Spleen (tissue), 11 donors: ENCODE measurements around the gene MRPS11. TPM values are rescaled to one million over a fixed set of nuclear protein-coding genes. Genes with fewer than 3 reads are reported as not detected.
"Not testable (repeated sequence)": the region's sequence is repeated elsewhere in the genome, so short reads cannot be mapped to it uniquely, and the experiment has no call there.

Experiments
- DNase-seq: peaks from one replicate; pipeline ENCODE4 v3.0.0-alpha.2; 2020
- H3K27ac ChIP-seq, 8 donors: fragments of 200-600 bp; sonication (generic) in 7 of 8; 1 replicate in 4 of 8; 2 replicates in 4 of 8; pipeline versions ENCODE4 v1.5.0 to v1.8.0; 2016 to 2021; ENCODE audit warnings: inconsistent platforms in 4 of 8, mild to moderate bottlenecking in 4 of 8, moderate library complexity in 1 of 8
- H3K27me3 ChIP-seq, 7 donors: fragments of 200-600 bp; sonication (generic) in 6 of 7; replicated peaks in 1 of 7; 1 replicate in 4 of 7; 2 replicates in 3 of 7; pipeline versions ENCODE4 v1.5.0 to v1.8.0; 2016 to 2021; ENCODE audit warnings: inconsistent platforms in 3 of 7, mild to moderate bottlenecking in 1 of 7
- H3K36me3 ChIP-seq, 6 donors: fragments of 200-600 bp; sonication (generic) in 5 of 6; 1 replicate in 4 of 6; 2 replicates in 2 of 6; pipeline versions ENCODE4 v1.5.0 to v1.8.0; 2016 to 2021; ENCODE audit warnings: inconsistent platforms in 2 of 6
- H3K4me1 ChIP-seq, 6 donors: fragments of 200-600 bp; sonication (generic) in 5 of 6; 1 replicate in 3 of 6; 2 replicates in 3 of 6; pipeline versions ENCODE4 v1.5.0 to v1.8.0; 2016 to 2021; ENCODE audit warnings: inconsistent platforms in 3 of 6
- H3K4me3 ChIP-seq, 8 donors: fragments of 200-600 bp; sonication (generic) in 7 of 8; 1 replicate in 4 of 8; 2 replicates in 4 of 8; pipeline versions ENCODE4 v1.5.0 to v1.8.0; 2016 to 2021; ENCODE audit warnings: inconsistent platforms in 4 of 8, mild to moderate bottlenecking in 4 of 8, moderate library complexity in 2 of 8
- H3K9me3 ChIP-seq, 8 donors: fragments of 200-600 bp; sonication (generic) in 7 of 8; 1 replicate in 4 of 8; 2 replicates in 4 of 8; pipeline versions ENCODE4 v1.5.0 to v1.8.0; 2016 to 2021; ENCODE audit warnings: inconsistent platforms in 4 of 8
- POLR2A ChIP-seq, 3 donors: fragments of 450-650 bp; IDR thresholded peaks; one replicate each; pipeline ENCODE4 v1.5.1; 2017; ENCODE audit warnings: antibody characterized with exemption in 3 of 3, mild to moderate bottlenecking in 1 of 3
- POLR2AphosphoS5 ChIP-seq, 3 donors: sonication (generic); formaldehyde crosslinking; IDR thresholded peaks; one replicate each; pipeline ENCODE4 v1.5.1; 2017; ENCODE audit warnings: antibody characterized with exemption in 3 of 3
- WGBS, 5 donors: extraction: QIAGEN DNeasy Blood & Tissue Kit in 3 of 5; methylation state at CpG; one replicate each; pipeline versions ENCODE4 v1.1.5 to v1.1.7; 2013 to 2018; 5-methylcytosine and 5-hydroxymethylcytosine counted together
- intact Hi-C: fragments of 100-400 bp; cut with DNase I; formaldehyde crosslinking; loops from one replicate; pipeline ENCODE4 v1.15.0; 2023; ENCODE audit warnings: low total_unique reads
- polyA plus RNA-seq, 3 donors: library from polyadenylated mRNA; stranded (reverse); fragments of 200-250 nt; gene quantifications; one replicate each; pipeline ENCODE4 v1.2.1, GENCODE V29; 2013
- total RNA-seq, 7 donors: library from RNA; depleted of rRNA in 3 of 7; stranded (reverse); fragments of >200 nt in 3 of 7; fragmentation: NEBNext Ultra II Directional in 4 of 7; extraction: Animal tissue kit (Norgen Biotek cat#: 25700) in 4 of 7; gene quantifications; one replicate each; pipeline versions ENCODE4 v1.1.0 to v1.2.1, GENCODE V29; 2016 to 2021
- TF ChIP-seq, protein P1 (sequence below), 11 experiments: fragments of 200-600 bp in 7 of 11; fragments of 450-650 bp in 4 of 11; sonication (generic) in 4 of 11; IDR thresholded peaks in 8 of 11; conservative IDR thresholded peaks in 3 of 11; 1 replicate in 7 of 11; 2 replicates in 4 of 11; pipeline versions ENCODE4 v1.4.0 to v1.8.0; 2016 to 2021; ENCODE audit warnings: antibody characterized with exemption in 11 of 11, inconsistent platforms in 4 of 11, mild to moderate bottlenecking in 1 of 11
- donor health status: healthy with polysubstance abuse.
- donor health status: DM: no; HTN: no; CAD: no; lungs with moderate emphysema.
- donor health status: DM: no; HTN: no; CAD: no.
- donor health status: Bipolar disorder and iron deficiency.
- donor health status: healthy.
- donor health status: DM: no; HTN: no; CAD: no.
- donor health status: DM: yes; HTN: yes; CAD: no.

The MRPS11 gene
- total and polyA plus RNA-seq, 10 donors = 24.6 to 42.2 (median 33.4) TPM

DNA sequence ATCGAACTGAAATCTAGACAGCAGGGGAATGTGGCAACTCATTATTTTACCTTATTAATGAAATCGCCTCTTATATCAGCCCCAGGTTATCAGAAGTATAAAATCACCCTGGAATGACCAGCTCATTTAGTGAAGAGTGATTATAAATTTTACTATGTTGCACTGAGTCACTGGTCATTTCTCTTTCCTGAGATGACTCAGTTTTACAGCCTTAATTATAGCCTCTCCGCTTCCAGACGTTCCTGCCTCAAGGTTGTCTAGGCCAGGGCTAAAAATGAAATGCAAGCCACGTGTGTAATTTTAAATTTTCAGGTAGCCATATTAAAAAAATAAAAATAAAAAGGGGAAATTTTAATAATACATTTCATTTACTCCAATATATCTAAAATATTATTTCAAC, 45.7 kb downstream of the MRPS11 start:
- Histone ChIP-seq H3K36me3 (peaks cover 0 to 83% (median 52%) of the 10 kb centered on the region in 6 donors), H3K4me3 (no peak overlapping the region), H3K27me3 (no peaks in the 10 kb centered on the region), H3K9me3 (no peaks in the 10 kb centered on the region), H3K27ac (no peak overlapping the region), H3K4me1 (no peaks in the 10 kb centered on the region)
- TF ChIP-seq POLR2AphosphoS5 (IDR thresholded peaks at IDR 0.05) = no peak
- no peak for TF ChIP-seq POLR2A (IDR thresholded peaks at IDR 0.05)
- intact Hi-C loops = no loop called here
- WGBS, 5 donors = 79 to 93% (median 89%) methylated on average over 5 of the region's 5 CpGs
- DNase-seq = no peak

DNA sequence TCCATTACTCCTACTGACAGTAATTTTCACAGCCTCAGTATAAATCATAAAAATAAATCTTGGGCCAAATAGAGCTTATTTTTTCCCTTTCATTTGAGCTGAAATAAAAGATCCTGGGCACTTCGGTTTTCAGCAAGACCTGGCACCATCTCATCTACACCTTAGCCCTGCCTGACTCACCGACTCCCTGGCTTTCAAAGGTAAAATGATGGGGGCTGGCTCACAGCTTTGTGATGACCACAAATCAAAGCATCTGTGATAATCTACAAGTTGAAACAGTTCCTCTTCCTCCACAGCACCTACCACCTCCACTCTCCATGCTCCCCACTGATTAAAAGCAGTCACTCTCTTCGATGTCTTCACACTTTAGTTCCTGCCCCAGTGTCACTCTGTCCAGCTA, 51.4 kb downstream of the MRPS11 start:
- H3K9me3 ChIP-seq = no peaks in the 10 kb centered on the region
- no peaks in the 10 kb centered on the region for H3K4me1 ChIP-seq
- TF ChIP-seq POLR2A (IDR thresholded peaks at IDR 0.05) = no peak
- no peak overlapping the region for H3K27ac ChIP-seq
- no peaks in the 10 kb centered on the region for H3K27me3 ChIP-seq
- no peak for DNase-seq
- no peak overlapping the region for H3K4me3 ChIP-seq
- H3K36me3 ChIP-seq = peaks cover 0 to 51% (median 13%) of the 10 kb centered on the region in 6 donors
- WGBS, 5 donors = 91 to 96% (median 93%) methylated on average over 3 of the region's 3 CpGs
- intact Hi-C loops = no loop called here

DNA sequence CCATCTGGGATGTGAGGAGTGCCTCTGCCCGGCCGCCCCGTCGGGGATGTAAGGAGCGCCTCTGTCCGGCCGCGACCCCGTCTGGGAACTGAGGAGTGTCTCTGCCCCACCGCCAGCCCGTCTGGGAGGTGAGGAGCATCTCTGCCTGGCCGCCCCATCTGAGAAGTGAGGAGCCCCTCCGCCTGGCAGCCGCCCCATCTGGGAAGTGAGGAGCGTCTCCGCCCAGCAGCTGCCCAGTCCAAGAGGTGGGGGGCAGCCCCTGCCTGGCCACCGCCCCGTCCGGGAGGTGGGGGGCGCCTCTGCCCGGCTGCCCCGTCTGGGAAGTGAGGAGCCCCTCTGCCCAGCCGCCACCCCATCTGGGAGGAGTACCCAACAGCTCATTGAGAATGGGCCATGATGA, 56.6 kb downstream of the MRPS11 start:
- WGBS, 5 donors = 93 to 100% (median 96%) methylated on average over 7 to 23 of the region's 23 CpGs
- intact Hi-C loops, H3K27ac ChIP-seq, H3K9me3 ChIP-seq, H3K4me3 ChIP-seq, H3K4me1 ChIP-seq, DNase-seq, H3K27me3 ChIP-seq: not testable (repeated sequence)
- H3K36me3 ChIP-seq = peaks cover 0 to 67% (median 22%) of the 10 kb centered on the region in 6 donors

- no peak overlapping the region for H3K27ac ChIP-seq
- peaks cover 0 to 80% (median 34%) of the 10 kb centered on the region in 6 donors for H3K36me3 ChIP-seq
- intact Hi-C loops = no loop called here
- no peaks in the 10 kb centered on the region for H3K4me1 ChIP-seq
- no peak for TF ChIP-seq POLR2A (IDR thresholded peaks at IDR 0.05)
- TF ChIP-seq POLR2AphosphoS5 (IDR thresholded peaks at IDR 0.05) = no peak
- TF ChIP-seq, protein P1, sequence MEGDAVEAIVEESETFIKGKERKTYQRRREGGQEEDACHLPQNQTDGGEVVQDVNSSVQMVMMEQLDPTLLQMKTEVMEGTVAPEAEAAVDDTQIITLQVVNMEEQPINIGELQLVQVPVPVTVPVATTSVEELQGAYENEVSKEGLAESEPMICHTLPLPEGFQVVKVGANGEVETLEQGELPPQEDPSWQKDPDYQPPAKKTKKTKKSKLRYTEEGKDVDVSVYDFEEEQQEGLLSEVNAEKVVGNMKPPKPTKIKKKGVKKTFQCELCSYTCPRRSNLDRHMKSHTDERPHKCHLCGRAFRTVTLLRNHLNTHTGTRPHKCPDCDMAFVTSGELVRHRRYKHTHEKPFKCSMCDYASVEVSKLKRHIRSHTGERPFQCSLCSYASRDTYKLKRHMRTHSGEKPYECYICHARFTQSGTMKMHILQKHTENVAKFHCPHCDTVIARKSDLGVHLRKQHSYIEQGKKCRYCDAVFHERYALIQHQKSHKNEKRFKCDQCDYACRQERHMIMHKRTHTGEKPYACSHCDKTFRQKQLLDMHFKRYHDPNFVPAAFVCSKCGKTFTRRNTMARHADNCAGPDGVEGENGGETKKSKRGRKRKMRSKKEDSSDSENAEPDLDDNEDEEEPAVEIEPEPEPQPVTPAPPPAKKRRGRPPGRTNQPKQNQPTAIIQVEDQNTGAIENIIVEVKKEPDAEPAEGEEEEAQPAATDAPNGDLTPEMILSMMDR (IDR thresholded peaks at IDR 0.05 in 8 of 11, conservative IDR thresholded peaks at IDR 0.05 in 3 of 11) = no peak
- H3K27me3 ChIP-seq = no peaks in the 10 kb centered on the region
- H3K9me3 ChIP-seq = no peaks in the 10 kb centered on the region
- DNase-seq = no peak
- H3K4me3 ChIP-seq = no peak overlapping the region
These were observed 57.9 kb downstream of the MRPS11 start for GRCh38 chr15:88525418-88525817.

DNA sequence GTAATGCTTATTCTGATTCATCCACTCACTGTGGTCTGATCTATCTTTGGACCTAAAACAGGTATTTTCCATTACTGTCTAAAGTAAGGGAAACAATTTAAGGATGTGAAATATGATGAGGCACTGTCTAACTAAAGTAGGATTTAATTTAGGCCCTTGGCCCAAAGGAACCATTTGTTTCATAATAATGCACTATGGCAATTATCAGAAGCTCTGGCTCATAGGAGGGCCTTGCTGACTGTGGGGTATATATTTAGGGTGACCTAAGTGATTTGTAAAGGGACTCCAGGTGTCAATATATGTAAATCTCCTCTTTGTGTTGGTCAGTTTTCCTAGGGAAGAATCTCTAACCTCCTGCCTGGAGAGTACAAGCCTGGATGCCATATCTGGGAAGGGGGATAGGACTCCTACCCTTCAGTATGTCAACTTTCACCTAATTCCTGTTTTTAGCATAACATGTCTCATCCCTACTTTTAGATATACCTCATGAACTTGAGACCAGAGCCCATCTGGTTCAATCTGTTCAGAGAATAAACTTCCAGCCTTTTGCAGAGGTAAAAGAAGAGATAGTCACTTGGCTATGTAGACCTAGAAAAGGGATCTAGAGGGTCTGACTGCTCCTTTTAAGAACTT, 58.9 kb downstream of the MRPS11 start:
- H3K4me1 ChIP-seq = no peaks in the 10 kb centered on the region
- peaks cover 0 to 87% (median 42%) of the 10 kb centered on the region in 6 donors for H3K36me3 ChIP-seq
- H3K4me3 ChIP-seq = no peak overlapping the region
- no peak for DNase-seq
- H3K9me3 ChIP-seq = no peaks in the 10 kb centered on the region
- intact Hi-C loops = no loop called here
- TF ChIP-seq, protein P1 (IDR thresholded peaks at IDR 0.05 in 8 of 11, conservative IDR thresholded peaks at IDR 0.05 in 3 of 11) = no peak
- TF ChIP-seq POLR2AphosphoS5 (IDR thresholded peaks at IDR 0.05) (no peak), POLR2A (IDR thresholded peaks at IDR 0.05) (no peak)
- H3K27me3 ChIP-seq = no peaks in the 10 kb centered on the region
- no peak overlapping the region for H3K27ac ChIP-seq
